MM.1S (cell line): ENCODE results near the gene VPS35.
"Not testable (repeated sequence)": the region's sequence is repeated elsewhere in the genome, so short reads cannot be mapped to it uniquely, and the experiment has no call there.

Source experiments
- DNase-seq: peaks from one replicate; pipeline ENCODE4 v3.0.0-alpha.2; 2015
- H2AFZ ChIP-seq: fragments of 300-600 bp; sonication (generic); 2 replicates; pipeline ENCODE4 v1.6.0; 2016; ENCODE audit warnings: antibody characterized with exemption, low read length
- H3F3A ChIP-seq: fragments of 300-600 bp; sonication (generic); 2 replicates; pipeline ENCODE4 v1.6.1; 2016; ENCODE audit warnings: mild to moderate bottlenecking, antibody characterized with exemption, low read length, moderate library complexity, mixed read lengths; ENCODE audit not compliant: insufficient read depth
- H3K27ac ChIP-seq: fragments of 300-600 bp; sonication (generic); 2 replicates; pipeline ENCODE4 v1.5.1; 2016; ENCODE audit warnings: mild to moderate bottlenecking, low read length
- H3K27me3 ChIP-seq: fragments of 300-600 bp; sonication (generic); replicated peaks from 2 replicates; pipeline ENCODE4 v1.6.0; 2016; ENCODE audit warnings: low read length; ENCODE audit not compliant: insufficient read depth
- H3K36me3 ChIP-seq: fragments of 300-600 bp; sonication (generic); replicated peaks from 2 replicates; pipeline ENCODE4 v1.6.1; 2016; ENCODE audit warnings: mild to moderate bottlenecking, low read length, mixed read lengths; ENCODE audit not compliant: insufficient read depth
- H3K4me1 ChIP-seq: fragments of 300-600 bp; sonication (generic); 2 replicates; pipeline ENCODE4 v1.6.1; 2016; ENCODE audit warnings: low read length, mixed read lengths
- H3K4me2 ChIP-seq: fragments of 300-600 bp; sonication (generic); 2 replicates; pipeline ENCODE4 v1.6.0; 2016; ENCODE audit warnings: low read depth, low read length
- H3K4me3 ChIP-seq: fragments of 300-600 bp; sonication (generic); 2 replicates; pipeline ENCODE4 v1.5.1; 2016; ENCODE audit warnings: low read length, mixed read lengths
- H3K79me2 ChIP-seq: fragments of 300-600 bp; sonication (generic); 2 replicates; pipeline ENCODE4 v1.6.1; 2016; ENCODE audit warnings: mixed run types, low read length, mixed read lengths
- H3K9ac ChIP-seq: fragments of 300-600 bp; sonication (generic); 2 replicates; pipeline ENCODE4 v1.6.1; 2016; ENCODE audit warnings: low read length, mixed read lengths
- H3K9me2 ChIP-seq: fragments of 300-600 bp; sonication (generic); replicated peaks from 2 replicates; pipeline ENCODE4 v1.6.1; 2016; ENCODE audit warnings: mild to moderate bottlenecking, low read length, mixed read lengths; ENCODE audit not compliant: insufficient read depth
- H3K9me3 ChIP-seq: fragments of 300-600 bp; sonication (generic); replicated peaks from 2 replicates; pipeline ENCODE4 v1.6.1; 2016; ENCODE audit warnings: mild to moderate bottlenecking, low read length, mixed read lengths; ENCODE audit not compliant: insufficient read depth
- H4K20me1 ChIP-seq: fragments of 300-600 bp; sonication (generic); 2 replicates; pipeline ENCODE4 v1.6.1; 2016; ENCODE audit warnings: mild to moderate bottlenecking, low read length, moderate library complexity, mixed read lengths; ENCODE audit not compliant: insufficient read depth
- EZH2 ChIP-seq: fragments of 300-600 bp; sonication (generic); optimal IDR thresholded peaks from 2 replicates; pipeline ENCODE3; 2017; ENCODE audit warnings: low read depth, mild to moderate bottlenecking, antibody characterized with exemption, low read length, mixed read lengths
- EZH2phosphoT487 ChIP-seq: fragments of 300-600 bp; sonication (generic); IDR thresholded peaks from 2 replicates; pipeline ENCODE4 v1.6.1; 2018; ENCODE audit warnings: antibody characterized with exemption, low read length
- TF ChIP-seq, protein P1 (sequence below): fragments of 300-600 bp; sonication (generic); IDR thresholded peaks from 2 replicates; pipeline ENCODE4 v1.5.1; 2016; ENCODE audit warnings: antibody characterized with exemption, low read length, mixed read lengths

The VPS35 gene

GRCh38 chr16:46688101-46688653 lies 801 bp downstream of the VPS35 start:
- H3K9ac ChIP-seq, result peak overlapping the region; percentile 81
- DNase-seq, result no peak
- peak overlapping the region; percentile 88 for H3K4me3 ChIP-seq
- peaks cover 85% of the 10 kb centered on the region for H3K79me2 ChIP-seq
- H3F3A ChIP-seq, result peaks cover 21% of the 10 kb centered on the region
- peaks cover 25% of the 10 kb centered on the region for H3K4me1 ChIP-seq
- H3K4me2 ChIP-seq, result peak overlapping the region; percentile 83
- peak overlapping the region; percentile 83 for H2AFZ ChIP-seq
- H4K20me1 ChIP-seq, result peaks cover 21% of the 10 kb centered on the region
- no peaks in the 10 kb centered on the region for H3K9me3 ChIP-seq
- TF ChIP-seq, protein P1, sequence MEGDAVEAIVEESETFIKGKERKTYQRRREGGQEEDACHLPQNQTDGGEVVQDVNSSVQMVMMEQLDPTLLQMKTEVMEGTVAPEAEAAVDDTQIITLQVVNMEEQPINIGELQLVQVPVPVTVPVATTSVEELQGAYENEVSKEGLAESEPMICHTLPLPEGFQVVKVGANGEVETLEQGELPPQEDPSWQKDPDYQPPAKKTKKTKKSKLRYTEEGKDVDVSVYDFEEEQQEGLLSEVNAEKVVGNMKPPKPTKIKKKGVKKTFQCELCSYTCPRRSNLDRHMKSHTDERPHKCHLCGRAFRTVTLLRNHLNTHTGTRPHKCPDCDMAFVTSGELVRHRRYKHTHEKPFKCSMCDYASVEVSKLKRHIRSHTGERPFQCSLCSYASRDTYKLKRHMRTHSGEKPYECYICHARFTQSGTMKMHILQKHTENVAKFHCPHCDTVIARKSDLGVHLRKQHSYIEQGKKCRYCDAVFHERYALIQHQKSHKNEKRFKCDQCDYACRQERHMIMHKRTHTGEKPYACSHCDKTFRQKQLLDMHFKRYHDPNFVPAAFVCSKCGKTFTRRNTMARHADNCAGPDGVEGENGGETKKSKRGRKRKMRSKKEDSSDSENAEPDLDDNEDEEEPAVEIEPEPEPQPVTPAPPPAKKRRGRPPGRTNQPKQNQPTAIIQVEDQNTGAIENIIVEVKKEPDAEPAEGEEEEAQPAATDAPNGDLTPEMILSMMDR, result peak; percentile 56; the same call in 1 of the 2 replicates
- no peak for TF ChIP-seq EZH2phosphoT487
- H3K27me3 ChIP-seq, result no peaks in the 10 kb centered on the region
- H3K27ac ChIP-seq, result peak overlapping the region; percentile 51; the same call in 1 of the 2 replicates
- no peaks in the 10 kb centered on the region for H3K9me2 ChIP-seq
- peaks cover 3% of the 10 kb centered on the region; the same call in 1 of the 2 replicates for H3K36me3 ChIP-seq

GRCh38 chr16:46687486-46687885 lies 1.5 kb downstream of the VPS35 start:
- DNase-seq, result no peak
- Histone ChIP-seq H3K36me3 (no peaks in the 10 kb centered on the region; the same call in 1 of the 2 replicates), H3K4me3 (peak overlapping the region; percentile 88), H3K9ac (peak overlapping the region; percentile 81; the same call in 1 of the 2 replicates), H3K4me2 (peak overlapping the region; percentile 83), H2AFZ (no peak overlapping the region), H3K27me3 (no peaks in the 10 kb centered on the region), H4K20me1 (peaks cover 21% of the 10 kb centered on the region), H3F3A (peaks cover 21% of the 10 kb centered on the region), H3K4me1 (peaks cover 25% of the 10 kb centered on the region), H3K9me2 (no peaks in the 10 kb centered on the region), H3K79me2 (peaks cover 92% of the 10 kb centered on the region), H3K27ac (no peak overlapping the region), H3K9me3 (no peaks in the 10 kb centered on the region)
- TF ChIP-seq, protein P1, result no peak
- TF ChIP-seq EZH2 (no peak), EZH2phosphoT487 (no peak)

- TF ChIP-seq, protein P1, result no peak
- TF ChIP-seq EZH2, result no peak
- no peak for TF ChIP-seq EZH2phosphoT487
- no peak overlapping the region for H2AFZ ChIP-seq
- no peaks in the 10 kb centered on the region for H3K27me3 ChIP-seq
- no peaks in the 10 kb centered on the region; the same call in 1 of the 2 replicates for H3K36me3 ChIP-seq
- H3K9me2 ChIP-seq, result no peaks in the 10 kb centered on the region
- peaks cover 21% of the 10 kb centered on the region for H4K20me1 ChIP-seq
- no peak overlapping the region for H3K9ac ChIP-seq
- H3K4me2 ChIP-seq, result peak overlapping the region; percentile 83; the same call in 1 of the 2 replicates
- no peaks in the 10 kb centered on the region for H3K9me3 ChIP-seq
- DNase-seq, result no peak
- no peak overlapping the region for H3K4me3 ChIP-seq
- peaks cover 21% of the 10 kb centered on the region for H3F3A ChIP-seq
- H3K27ac ChIP-seq, result no peak overlapping the region
- H3K79me2 ChIP-seq, result peaks cover 92% of the 10 kb centered on the region
- H3K4me1 ChIP-seq, result peaks cover 25% of the 10 kb centered on the region
Observed at GRCh38 chr16:46686815-46687473, 2.0 kb downstream of the VPS35 start.

DNA sequence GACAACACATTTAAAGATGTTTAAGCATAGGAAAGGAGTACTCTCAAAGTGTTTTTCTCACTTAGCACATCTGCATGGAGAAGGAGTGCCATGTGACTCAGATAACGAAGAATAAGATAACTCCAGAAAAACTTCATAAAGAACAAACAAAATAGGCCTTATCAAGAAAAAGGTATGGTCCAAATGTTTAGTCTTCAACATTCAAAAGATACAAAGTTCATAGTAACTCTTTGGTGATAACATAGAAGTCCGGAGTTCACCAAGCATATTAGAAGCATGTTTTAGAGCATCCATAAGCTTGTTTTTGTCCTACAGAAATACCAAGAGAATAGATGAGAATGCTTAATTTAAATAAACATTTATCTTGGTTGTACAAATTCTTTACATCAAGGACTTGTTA lies 7.1 kb downstream of the VPS35 start:
- H3F3A ChIP-seq, H3K4me3 ChIP-seq, H3K4me1 ChIP-seq, H3K4me2 ChIP-seq, H2AFZ ChIP-seq, H3K27ac ChIP-seq, H3K27me3 ChIP-seq, H3K9ac ChIP-seq, DNase-seq, H3K9me3 ChIP-seq, H3K9me2 ChIP-seq: not testable (repeated sequence)
- H3K79me2 ChIP-seq, result peaks cover 61% of the 10 kb centered on the region
- H3K36me3 ChIP-seq, result peaks cover 11% of the 10 kb centered on the region; the same call in 1 of the 2 replicates
- peaks cover 12% of the 10 kb centered on the region for H4K20me1 ChIP-seq

DNA sequence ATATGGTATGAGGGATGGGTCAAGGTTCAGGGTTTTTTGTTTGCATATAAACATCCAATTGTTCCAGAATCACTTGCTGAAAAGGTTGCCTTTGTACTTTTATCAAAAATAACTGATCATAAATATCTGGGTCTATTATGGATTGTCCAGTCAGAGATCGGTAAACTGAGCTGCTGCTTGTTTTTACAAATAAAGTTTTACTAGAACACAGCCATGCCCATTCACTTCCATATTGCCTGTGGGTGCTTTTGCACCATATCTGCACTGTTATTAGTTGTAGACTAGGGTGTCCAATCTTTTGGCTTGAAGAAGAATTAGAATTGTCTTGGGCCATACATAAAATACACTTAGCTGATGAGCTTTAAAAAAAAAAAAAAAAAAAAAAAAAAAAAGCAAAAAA lies 11.0 kb downstream of the VPS35 start:
- not testable (repeated sequence) for H3K9me3 ChIP-seq, H3K27ac ChIP-seq, H3K4me3 ChIP-seq, H3K9ac ChIP-seq, H3K4me1 ChIP-seq, H3K27me3 ChIP-seq, H3F3A ChIP-seq, H2AFZ ChIP-seq, H3K9me2 ChIP-seq, DNase-seq, H4K20me1 ChIP-seq, H3K4me2 ChIP-seq
- Histone ChIP-seq H3K79me2 (peaks cover 22% of the 10 kb centered on the region), H3K36me3 (peaks cover 11% of the 10 kb centered on the region; the same call in 1 of the 2 replicates)
